ENCODE measurements around the gene SVIP.

SVIP gene

DNA sequence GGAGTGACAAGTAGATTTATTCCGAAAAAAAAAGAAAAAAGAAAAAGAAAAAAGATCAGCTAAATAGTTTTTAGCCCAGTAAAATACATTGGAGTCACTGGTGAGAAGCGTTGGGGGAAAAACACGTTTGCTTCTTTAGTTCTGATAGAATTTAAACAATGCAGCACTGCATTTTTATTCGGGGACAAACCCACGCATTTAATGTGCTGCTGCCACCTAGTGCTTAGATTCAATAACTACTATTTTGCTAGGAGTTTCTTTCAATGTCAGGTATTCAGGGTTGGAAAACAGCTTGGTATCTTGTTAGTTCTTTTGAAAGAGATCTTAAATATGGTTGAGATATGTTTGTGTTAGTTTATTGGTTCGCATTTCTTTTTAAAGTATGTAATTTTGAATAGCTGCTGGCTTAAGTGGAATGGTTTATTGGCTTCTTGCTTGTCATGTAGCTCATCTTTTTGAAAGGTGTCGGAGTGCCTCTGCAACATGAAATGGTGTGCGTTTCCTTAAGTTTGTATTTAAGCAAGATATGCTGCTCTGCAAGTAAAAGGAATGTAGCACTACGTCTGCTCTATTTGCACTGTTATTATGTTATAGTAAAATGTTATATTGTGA is 41.9 kb downstream of the SVIP start:
- DNase-seq: peak; percentile 77

DNA sequence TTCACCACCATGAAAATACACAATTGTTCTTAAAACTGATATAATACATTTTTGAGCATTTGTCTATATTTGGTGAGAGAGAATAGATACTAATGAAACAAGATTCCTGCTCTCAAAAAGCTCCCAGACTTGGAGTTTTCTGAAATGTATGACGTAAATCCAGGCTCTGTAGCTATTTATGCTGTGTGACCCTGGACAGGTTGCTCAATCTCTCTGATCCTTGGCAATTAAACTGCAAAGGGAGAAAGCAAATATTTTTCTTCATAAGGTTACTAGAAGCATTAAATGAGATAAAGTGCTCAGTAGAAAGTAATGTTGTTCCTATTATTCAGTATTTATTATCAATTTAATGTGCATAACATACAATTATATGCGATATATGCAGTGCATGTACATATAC is 42.5 kb downstream of the SVIP start:
- DNase-seq: no peak

DNA sequence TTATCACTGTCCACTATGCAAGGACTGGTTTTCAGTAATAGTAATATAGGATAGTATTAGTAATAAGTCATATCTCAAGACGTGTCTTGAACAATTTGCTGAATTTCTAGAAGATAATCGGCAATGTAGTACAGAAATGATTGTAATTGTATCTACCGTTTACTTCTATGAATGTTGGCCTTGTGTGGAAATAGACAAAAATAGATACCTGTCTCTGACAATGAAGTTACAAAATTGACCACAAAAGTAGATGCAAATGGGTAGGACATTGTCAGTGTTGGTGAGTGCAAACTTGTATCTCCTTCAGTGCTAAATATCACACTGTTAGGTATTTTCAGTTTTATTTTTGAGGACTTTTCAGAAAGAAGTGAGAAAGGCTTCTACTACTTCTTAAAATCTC is 43.1 kb downstream of the SVIP start:
- DNase-seq: no peak

DNA sequence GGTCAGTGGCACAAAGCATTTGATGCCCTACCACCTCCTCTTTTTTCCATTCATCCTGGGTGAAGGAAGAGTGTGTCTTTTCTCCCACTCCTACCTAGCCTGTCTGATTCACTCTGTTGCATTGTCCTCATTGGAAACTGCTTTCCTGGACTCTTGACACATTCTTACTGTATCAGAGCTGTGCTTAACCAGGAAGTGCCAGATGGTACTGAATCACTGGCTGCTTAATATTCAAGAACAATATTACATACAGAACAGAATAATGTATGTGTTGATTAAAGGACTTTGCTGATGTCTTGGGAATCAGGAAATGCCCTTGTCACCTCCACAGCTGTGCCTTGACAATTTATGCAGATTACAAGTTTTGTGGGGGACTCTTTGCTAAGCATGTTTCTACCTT is 44.4 kb downstream of the SVIP start:
- no peak for DNase-seq

DNA sequence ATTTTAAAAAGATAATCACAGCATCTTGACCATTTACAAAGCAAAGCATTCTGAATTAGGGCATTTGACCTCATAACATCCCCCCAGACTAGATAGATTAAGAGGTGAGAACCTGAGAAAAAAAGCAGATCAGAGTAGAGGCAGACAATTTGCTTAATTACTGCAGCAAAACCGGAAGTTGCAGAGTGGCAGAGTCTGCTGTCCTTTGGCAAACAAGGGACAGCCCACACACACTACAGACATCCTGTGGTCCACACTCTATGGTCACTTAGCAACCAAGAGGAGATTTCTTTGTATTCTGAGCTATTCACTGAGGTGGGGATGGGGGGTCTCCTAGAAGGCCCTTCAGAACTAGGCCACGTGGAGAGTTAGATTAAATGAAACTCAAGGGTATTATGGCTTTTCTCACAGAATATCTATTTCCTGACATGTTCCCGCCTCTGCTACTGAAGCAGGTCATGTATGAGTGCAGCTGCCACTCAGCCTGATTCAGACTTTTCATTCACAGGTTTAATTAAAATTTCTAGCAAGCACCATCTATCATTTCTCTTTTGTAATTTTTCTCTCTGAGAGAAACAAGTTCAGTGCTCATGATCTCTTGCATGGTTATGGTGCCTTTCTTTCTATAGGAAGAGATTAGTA is 48.5 kb downstream of the SVIP start:
- DNase-seq: peak; percentile 8

DNA sequence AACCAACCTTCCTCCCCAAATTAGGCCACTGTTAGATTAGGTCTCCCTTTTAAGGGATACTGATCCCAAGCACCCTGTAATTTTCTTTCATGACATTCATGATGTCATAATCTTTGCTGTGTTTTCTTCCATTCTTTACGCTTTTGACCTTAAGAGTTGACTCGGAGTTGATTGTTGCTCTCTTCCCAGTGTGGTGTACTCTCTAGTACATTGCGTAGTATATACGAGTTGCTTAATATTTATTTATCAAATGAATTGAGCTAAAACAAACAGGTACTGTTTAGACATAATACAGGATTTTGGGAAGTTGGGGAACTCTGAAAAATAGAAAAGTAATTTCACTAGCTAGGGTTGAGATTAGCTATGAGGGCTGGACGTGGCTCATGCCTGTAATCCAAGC is 49.8 kb downstream of the SVIP start:
- DNase-seq: no peak

DNA sequence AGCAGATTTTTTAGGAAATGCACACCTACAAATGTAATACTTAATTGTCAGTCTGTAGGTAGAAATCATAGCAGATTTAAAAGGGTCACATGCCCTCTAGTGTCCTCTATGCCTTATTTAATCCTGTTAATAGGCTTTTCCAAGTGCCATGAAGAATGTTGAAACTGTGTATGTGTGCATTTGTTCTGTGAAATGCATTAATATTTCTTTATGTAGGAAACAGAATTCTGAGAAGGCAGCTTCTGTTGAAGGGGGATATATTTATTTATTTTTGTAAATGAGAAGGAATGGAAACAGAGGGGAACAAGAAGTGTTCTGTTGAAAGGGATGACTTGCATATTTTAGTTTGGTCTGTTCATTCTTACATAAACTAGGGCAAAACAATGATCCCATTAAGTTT is 51.0 kb downstream of the SVIP start:
- peak; percentile 76 for DNase-seq

DNA sequence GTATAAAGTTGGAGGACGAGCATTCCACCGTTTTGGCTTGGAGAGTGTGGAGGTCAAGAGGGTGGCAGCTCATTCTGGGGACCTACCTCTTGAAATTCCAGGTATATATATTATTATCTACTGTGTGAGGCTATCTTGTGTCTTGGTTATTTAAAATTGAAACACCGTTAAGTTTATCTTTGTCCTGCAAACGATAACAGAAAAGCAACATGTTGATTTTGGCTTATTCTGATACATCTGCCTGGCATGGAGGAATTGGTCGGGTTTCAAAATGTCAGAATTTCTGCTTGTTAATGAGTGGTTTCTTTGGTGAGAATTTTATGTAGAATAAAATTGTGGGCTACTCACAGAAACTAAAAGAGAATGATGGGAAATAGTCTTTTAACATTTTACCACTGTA is 54.4 kb downstream of the SVIP start:
- DNase-seq: no peak

DNA sequence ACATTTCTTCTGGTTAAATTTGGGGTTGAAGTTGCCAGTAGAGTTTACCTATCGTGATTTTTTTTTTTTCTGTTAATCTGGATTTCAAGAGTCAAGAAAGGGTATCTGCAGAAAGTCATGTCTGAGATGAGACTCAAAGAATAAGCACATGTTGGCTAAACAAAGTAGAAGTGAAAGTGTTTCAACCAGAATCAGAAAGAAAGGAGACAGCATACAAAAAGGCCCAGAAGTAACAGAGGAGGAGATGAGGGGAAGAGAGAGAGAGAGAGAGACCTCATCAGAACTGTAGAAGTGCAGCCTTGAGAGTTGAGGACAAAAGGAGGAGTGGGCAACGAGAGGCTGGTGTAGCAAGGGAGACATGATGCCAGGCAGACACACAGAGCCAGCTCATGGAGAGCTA is 54.9 kb downstream of the SVIP start:
- DNase-seq: peak; percentile 36

DNA sequence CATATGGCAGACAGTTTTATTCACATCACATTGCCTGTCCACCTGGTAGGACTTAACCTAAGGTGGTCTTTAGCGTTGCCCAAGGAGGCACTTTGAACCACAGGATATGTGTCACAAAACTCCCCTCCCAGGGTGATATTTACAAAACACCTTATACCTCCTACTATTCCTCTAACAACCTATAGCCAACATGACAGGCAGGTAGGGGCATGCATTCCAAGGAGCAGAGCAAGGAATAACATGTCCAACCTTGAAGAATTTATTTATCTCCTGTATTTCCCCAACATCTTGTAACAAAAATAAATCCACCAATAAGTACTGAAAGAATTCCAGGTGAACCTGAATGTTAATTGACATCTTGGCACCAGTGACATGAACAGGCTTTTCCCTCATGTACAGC is 60.5 kb downstream of the SVIP start:
- no peak for DNase-seq

Data from OCI-M1 (cell line).